ENCODE measurements around the gene MRPL57.
"Not testable (repeated sequence)": the region's sequence is repeated elsewhere in the genome, so short reads cannot be mapped to it uniquely, and the experiment has no call there.

The MRPL57 gene

DNA sequence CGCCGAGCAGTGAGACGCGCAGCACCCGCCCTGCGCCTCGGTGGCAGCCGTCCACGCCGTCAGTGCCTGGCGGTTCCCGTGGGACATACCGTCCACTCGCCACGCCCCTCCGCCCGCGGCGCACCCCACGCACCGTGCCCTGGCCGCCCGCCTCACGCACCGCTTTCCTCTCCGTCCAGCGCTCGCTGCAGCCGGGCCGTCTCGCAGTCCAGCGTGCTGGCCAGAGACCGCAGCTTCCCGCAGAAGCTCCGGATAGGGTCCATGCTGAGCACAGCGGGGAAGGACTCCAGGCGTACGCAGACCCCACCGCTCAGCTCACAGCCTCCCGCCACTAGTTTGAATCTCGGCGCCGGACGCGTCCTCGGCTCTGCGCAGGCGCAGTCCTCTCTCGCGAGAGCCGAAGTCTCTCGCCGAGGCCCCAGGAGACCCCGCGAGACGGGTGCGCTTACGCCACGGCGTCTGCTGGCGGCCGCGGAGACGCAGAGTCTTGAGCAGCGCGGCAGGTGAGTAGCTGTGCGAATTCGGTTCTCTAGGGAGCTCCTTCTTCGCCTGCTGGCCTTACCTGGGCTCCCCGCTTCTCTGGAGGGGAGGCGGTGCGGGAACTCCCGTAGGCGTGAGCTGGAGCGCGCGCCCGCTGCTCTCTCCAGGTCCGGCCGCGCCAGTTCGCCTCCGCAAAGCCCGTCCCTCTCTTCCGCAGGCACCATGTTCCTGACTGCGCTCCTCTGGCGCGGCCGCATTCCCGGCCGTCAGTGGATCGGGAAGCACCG lies at the start of gene MRPL57, which contains the start of gene SKA3:
Gene MRPL57, plus strand, starts transcription at position 444 of the 767 bp plus-strand sequence. Its CDS starts 259 bp downstream, at position 703.
Gene SKA3, minus strand, starts transcription at position 338 of the 767 bp plus-strand sequence. Its CDS starts 75 bp downstream, at position 263.
- peak; percentile 79 for DNase-seq

DNA sequence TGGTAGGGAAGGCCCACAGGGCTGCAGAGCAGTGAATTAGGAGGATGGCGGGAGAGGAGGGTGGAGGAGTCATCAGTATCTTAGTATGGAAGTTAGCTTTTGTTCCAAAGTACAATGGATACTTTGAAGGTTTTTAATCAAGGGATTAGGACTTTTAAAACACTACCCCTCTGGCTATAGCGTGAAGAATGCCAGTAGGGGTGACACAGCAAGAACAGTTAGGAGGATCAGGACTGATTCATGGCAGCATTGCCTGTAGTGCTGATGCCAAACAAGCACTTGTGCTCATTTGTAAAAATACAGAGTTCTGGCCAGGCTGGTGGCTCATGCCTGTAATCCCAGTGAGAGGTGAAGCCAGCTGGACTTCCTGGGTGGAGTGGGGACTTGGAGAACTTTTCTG lies 46.3 kb upstream of the MRPL57 start:
- DNase-seq = no peak

DNA sequence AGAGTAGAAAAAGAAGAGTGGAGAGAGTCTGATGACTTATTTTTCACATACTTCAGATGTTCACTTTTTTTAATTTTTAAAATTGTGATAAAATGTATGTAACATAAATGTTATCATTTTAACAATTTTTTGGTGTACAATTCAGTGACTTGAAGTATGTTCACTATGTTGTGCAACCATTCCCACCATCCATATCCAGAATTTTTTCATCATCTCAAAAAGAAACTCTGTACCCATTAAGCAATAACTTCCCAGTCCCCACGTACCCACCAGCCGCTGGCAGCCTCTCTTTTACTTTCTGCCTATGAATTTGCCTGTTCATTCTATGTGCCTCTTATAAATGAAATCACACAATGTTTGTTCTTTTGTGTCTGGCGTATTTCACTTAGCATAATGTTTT lies 43.4 kb upstream of the MRPL57 start:
- DNase-seq = no peak

DNA sequence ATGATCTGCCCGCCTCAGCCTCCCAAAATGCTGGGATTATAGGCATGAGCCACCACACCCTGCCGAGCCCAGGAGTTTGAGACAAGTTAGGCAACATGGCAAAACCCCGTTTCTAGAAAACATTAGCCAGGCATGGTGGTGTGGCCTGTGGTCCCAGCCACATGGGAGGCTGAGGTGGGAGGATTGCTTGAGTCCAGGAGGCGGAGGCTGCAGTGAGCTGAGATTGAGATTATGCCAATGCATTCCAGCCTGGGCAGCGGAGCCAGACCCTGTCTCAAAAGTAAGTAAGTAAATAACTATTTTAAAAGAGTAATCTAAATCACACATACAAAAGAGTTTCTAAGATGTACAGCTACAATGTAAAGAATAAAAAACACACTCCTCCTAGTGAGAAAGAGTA lies 42.0 kb upstream of the MRPL57 start:
- DNase-seq = no peak

DNA sequence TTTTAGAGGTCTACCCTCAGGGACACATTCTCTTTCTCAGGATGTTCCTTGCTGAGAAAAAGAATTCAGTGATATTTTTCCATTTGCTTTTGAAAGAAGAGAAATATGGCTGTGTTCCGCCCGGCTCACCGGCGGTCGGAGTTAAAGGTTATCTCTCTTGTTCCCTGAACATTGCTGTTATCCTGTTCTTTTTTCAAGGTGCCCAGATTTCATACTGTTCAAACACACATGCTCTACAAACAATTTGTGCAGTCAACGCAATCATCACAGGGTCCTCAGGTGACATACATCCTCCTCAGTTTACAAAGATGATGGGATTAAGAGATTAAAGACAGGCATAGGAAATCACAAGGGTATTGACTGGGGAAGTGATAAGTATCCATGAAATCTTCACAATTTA lies 40.6 kb upstream of the MRPL57 start:
- DNase-seq = not testable (repeated sequence)

DNA sequence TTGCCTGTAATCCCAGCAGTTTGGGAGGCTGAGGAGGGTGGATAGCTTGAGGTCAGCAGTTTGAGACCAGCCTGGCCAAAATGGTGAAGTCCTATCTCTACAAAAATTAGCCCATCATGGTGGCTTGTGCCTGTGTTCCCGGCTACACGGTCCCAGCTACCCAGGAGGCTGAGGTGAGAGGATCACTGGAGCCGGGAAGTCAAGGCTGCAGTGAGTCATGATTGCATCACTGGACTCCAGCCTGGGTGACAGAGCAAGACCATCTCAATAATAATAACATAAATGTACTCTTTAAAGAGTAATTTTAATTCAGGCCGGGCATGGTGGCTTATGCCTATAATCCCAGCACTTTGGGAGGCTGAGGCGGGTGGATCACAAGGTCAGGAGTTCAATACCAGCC lies 38.8 kb upstream of the MRPL57 start:
- peak; percentile 26 for DNase-seq

DNA sequence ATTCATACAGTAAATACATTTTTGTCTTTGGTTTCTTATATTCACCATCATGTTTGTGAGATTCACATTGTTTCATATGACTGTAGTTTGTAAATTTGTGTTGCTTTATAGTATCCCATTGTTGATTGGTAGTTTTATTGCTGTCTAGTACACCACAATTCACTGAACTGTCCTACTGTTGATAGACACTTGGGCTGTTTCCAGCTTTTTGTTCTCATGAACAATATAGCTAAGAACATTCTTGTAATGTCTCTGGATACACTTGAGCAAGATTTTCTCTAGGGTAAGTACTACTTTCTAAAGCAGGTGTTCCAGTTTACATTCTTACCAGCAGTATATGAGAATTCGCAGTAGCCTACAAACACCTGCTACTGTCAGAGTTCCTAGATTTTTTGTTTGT lies 37.9 kb upstream of the MRPL57 start:
- DNase-seq = no peak

DNA sequence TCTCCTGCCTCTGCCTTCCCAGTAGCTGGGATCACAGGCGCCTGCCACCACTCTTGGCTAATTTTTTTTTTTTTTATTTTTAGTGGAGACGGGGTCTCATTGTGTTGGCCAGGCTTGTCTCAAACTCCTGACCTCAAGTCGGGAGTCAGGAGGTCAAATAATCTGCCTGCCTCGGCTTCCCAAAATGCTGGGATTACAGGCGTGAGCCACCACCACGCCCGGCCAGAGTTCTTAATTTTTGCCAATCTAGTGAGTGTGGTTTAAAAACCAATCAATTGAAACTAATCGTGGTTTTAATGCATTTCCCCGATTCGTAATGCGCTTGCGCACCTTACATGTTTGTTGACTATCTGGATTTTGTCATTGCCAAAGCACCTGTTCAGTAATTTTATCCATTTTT lies 37.1 kb upstream of the MRPL57 start:
- no peak for DNase-seq

DNA sequence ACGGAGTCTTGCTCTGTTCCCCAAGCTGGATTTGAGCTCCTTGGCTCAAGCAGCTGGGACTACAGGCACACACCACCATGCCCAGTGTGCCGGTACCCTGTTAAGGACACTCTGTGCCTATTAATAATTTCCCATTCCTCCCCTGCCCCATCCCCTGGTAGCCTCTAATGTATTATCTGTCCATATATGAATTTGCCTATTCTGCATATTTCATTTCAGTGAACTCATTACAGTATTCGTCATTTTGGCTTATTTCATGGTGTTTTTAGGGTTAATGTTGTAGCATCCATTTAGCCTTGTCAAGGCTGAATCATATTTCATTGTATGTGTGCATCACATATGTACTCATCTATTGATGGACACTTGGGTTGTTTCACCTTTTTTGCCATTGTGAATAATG lies 33.7 kb upstream of the MRPL57 start:
- no peak for DNase-seq

DNA sequence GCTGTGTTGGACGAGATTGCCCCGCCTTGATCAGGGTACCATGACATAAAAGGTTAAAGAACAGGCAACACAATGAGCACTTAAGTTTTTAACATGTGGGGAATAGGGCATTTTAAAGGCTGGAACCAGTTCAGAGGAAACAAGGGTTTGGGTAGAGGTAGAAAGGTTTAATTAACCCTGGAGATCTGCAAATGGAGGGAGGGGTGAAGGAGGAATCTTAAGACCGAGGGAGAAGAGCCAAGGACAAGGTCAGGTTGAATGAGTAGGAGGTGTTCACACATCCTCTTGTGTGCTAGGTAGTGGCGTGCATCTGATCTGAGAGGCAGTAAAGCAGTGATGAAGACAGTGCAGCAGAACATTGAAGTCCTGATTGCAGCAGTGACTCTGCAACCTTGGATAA lies 28.6 kb upstream of the MRPL57 start:
- no peak for DNase-seq

DNA sequence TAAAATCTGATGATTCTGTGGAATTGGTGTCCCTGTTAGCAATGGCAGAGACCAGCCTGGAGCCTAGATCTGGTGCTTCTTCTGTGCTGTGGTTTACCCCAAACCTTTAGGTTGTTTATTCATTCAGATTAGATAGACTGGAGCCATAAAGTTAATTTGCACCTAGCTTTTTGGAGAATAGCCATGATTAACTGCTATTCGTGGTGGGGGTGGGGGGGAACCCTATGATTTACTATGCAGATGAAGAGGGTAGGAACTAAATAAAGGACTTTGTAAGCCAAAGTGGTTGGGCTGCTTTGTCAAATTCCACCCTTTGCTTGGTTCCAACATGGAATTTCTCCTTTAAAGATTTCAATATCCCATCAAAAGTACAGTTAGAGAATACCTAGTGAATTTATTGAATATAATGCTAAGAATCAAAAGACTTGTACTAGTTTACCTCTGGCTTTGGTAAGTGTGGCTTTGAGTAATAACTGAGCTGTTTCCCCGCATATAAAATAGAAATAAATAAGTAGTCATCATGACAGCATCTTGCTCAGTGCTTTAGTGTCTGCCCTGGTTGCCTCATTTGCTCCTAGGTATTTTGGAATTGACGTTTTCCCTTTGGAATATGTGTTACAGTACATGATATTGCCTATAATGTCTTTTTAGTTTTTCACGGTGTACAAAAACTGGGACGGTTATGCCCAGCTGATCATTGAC lies 27.8 kb upstream of the MRPL57 start:
- DNase-seq = no peak

DNA sequence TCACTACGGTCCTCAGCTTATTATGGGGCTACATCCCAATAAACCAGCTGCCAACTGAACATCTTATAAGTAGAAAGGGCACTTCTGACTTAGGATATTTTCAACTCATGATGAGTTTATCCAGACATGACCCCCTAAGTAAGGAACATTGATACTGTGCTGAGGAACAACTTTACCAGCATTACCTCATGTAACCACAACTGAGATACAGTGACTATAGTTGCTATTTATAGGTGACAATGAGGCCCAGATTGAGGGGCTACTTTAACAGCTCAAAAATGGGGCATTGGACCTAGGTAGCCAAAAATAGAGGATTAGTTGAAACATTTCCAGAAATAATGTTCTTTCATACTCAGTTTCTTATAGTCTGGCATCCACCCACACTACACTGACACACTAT lies 26.9 kb upstream of the MRPL57 start:
- no peak for DNase-seq

DNA sequence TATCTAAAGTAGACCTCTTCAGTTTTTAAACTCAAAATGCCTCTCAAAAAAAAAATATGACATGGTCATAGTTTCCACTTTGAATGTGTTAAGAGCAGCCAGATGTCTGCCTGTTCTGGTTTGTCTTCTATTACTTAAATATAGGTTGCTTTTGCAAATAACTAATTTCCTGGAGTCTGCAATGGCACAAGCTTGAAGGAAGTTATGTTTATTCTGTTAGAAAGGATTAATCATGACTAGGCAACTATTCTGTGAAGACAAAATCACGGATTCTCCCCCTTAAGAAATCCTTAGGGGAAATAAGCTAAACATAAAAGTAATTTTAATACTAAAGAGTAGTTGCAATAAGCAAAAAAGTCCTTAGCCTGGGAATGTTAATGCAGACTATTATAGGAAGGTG lies 26.4 kb upstream of the MRPL57 start:
- DNase-seq = no peak

DNA sequence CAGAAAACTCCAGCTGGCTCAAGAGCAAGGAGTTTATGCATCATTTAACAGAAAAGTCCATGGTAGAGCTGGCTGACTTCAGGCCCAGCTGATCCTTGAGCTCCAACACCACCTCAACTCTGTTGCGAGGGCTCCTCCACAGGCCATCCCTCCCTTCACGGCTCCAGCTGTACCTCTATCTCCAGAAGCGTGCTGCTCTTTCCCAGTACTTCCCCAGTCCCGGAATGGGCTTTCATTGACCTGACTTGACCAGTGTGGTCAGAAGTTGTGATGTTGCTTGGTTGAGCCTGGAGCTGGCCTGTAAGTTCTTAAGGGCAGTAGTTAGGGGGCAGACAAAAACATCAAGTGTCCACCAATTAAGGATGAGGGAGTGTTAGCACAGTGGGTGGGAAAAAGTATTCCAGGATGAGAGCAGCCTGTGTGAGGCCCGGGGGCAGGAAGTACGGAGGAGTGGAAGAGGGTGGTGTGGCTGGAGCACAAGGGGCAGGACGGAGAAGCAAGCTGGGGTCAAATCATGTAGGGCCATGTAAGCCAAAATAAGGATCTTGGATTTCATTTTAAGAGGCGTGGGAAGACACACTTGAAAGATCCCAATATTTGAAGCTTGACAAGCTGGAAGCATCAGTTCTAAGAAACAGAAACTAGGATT lies 24.1 kb upstream of the MRPL57 start:
- no peak for DNase-seq

DNA sequence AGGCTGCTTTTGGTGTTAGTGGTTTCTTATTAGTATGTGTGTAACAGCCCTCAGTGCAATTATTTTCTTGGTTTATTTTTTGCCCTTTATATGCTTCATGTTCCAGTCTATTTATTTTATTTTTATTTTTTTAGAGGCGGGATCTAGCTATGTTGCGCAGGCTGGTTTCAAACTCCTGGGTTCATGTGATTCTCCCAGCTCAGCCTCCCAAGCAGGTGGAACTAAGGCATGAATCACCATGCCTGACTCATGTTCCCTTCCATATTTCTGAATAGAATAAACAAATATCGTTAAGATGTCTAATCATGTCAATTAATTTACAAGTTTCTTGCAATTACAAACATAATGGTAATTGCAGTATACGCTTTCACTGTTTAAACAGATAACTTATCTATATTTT lies 11.8 kb upstream of the MRPL57 start:
- no peak for DNase-seq

DNA sequence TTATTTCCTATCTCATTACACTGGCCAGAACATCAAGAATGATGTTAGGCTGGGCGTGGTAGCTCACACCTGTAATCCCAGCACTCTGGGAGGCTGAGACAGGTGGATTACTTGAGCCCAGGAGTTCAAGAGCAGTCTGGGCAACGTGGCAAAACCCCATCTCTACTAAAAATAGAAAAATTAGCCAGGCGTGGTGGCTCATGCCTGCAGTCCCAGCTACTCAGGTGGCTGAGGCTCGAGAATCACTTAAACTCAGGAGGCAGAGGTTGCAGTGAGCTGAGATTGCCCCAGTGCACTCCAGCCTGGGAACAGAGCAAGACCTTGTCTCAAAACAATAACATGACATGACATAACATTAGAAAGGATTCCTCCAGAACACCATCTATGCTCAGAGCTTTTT lies 10.9 kb upstream of the MRPL57 start:
- not testable (repeated sequence) for DNase-seq

DNA sequence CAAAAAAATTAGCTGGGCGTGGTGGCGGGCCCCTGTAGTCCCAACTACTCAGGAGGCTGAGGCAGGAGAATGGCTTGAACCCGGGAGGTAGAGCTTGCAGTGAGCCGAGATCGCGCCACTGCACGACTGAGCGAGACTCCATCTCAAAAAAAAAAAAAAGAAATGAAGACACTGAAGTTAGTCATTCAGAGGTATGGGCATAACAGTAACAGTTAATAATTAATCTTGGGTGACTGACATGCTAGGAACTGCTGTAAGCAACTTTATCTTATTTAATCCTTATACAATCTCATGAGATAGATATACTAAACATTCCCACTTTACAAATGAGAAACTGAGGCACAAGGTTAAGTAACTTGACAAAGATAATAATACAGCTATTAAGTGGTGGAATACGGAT lies 5.0 kb upstream of the MRPL57 start:
- no peak for DNase-seq

DNA sequence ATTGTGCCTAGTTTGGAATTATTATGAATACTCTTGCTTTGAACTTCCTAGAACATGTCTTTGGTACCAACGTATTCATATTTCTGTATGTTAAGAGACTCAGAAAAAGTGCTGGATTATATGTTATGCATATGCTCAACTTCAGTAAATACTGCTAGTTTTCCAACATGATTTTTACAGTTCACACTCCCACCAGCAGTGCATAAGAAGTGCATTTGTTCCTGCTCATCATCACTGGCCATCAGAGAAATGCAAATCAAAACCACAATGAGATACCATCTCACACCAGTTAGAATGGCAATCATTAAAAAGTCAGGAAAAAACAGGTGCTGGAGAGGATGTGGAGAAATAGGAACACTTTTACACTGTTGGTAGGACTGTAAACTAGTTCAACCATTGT lies 2.7 kb upstream of the MRPL57 start:
- not testable (repeated sequence) for DNase-seq

DNA sequence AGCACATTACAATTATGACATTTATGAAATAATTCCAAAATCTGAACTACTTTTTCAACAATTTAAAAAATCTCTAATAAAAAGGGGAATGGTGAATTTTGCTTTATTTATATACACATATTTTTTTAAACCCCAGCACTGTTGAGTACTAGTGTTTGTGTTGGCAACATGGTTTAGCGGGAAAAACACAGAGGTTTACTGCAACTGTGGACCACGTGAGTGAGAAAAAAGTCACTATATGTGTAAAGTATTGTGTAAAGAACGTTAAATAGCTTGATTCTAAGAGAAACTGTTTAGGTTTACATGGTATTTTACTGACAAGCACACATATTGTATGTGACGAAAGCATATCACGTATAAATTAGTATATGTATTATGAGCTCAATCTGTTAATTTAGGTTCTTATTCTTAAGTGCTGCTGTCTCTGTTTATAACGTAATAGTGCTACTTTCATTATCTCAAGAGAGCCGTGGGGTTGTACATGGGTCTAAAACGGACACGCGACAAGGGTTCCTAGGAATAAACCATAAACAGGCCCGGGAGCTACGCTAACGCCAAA lies 723 bp upstream of the MRPL57 start:
- no peak for DNase-seq

DNA sequence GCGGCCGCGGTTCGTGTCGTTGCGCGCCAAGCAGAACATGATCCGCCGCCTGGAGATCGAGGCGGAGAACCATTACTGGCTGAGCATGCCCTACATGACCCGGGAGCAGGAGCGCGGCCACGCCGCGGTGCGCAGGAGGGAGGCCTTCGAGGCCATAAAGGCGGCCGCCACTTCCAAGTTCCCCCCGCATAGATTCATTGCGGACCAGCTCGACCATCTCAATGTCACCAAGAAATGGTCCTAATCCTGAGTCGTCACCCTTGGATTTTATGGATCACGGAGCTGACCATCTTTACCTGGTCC lies 475 bp downstream of the MRPL57 start:
- no peak for DNase-seq

DNA sequence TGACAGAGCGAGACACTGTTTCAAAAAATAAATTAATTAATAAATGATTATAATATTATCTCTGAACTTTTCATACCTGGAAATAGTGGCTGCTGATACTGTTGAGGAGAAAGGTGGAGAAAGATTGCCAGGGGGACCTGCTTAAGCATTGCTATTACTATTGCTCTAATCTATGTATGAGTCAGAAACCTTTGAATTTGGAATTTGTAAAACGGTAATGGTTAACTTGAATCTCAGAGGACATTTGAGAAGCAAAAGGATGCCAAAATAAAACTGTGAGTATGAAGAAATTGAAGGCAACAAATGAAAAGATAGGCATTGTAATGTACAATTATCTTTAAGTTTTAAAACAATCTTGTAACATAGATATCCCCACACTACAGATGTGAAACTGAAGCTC lies 5.2 kb downstream of the MRPL57 start:
- DNase-seq = no peak

DNA sequence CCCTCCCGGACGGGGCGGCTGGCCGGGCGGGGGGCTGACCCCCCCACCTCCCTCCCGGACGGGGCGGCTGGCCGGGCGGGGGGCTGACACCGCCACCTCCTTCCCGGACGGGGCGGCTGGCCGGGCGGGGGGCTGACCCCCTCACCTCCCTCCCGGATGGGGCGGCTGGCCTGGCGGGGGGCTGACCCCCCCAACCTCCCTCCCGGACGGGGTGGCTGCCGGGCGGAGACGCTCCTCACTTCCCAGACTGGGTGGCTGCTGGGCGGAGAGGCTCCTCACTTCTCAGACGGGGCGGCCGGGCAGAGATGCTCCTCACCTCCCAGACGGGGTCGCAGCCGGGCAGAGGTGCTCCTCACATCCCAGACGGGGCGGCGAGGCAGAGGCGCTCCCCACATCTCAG lies 10.0 kb downstream of the MRPL57 start:
- DNase-seq = not testable (repeated sequence)

DNA sequence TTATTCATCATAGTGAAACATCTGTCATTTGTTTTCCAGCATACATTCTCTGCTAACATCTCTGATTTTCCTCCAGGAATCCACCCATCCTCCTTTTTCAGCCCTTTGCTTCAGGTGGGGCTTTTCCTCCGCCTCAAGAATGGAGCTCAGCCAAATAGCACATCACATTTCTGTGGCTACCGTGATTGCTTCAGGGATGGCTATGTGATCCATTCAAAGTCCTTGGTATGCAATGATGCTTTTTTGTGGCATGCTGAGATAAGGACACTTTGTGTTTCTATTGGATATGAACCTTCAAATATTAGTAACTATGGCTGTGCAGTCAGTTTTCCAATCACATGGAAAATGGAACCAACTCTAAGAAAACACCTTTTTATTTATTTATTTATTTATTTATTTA lies 18.3 kb downstream of the MRPL57 start:
- peak; percentile 65 for DNase-seq
